Suprapubic skin (tissue), 4 donors: Measurements from ENCODE around the gene TRIM41. TPM values are rescaled to one million over a fixed set of nuclear protein-coding genes. Genes with fewer than 3 reads are reported as not detected.
"Not testable (repeated sequence)": the region's sequence is repeated elsewhere in the genome, so short reads cannot be mapped to it uniquely, and the experiment has no call there.

Source experiments
- DNase-seq, 2 donors: peaks; one replicate each; pipeline ENCODE4 v3.0.0-alpha.2; 2019; ENCODE audit warnings: low spot score in 2 of 2
- H3K27ac ChIP-seq: fragments of 200-600 bp; sonication (generic); one replicate; pipeline ENCODE4 v1.5.1; 2019
- H3K27me3 ChIP-seq: fragments of 200-600 bp; sonication (generic); one replicate; pipeline ENCODE4 v1.5.1; 2019
- H3K36me3 ChIP-seq: fragments of 200-600 bp; sonication (generic); one replicate; pipeline ENCODE4 v1.5.1; 2019
- H3K4me1 ChIP-seq: fragments of 200-600 bp; sonication (generic); one replicate; pipeline ENCODE4 v1.5.1; 2019
- H3K4me3 ChIP-seq: fragments of 200-600 bp; sonication (generic); one replicate; pipeline ENCODE4 v1.5.1; 2019; ENCODE audit warnings: mild to moderate bottlenecking
- H3K9me3 ChIP-seq: fragments of 200-600 bp; sonication (generic); one replicate; pipeline ENCODE4 v1.5.1; 2019
- EP300 ChIP-seq: sonication (generic); formaldehyde crosslinking; IDR thresholded peaks from one replicate; pipeline ENCODE4 v1.6.1; 2017; ENCODE audit warnings: antibody characterized with exemption
- POLR2A ChIP-seq, 2 donors: fragments of 450-650 bp; IDR thresholded peaks; one replicate each; pipeline ENCODE4 v1.6.1; 2017; ENCODE audit warnings: antibody characterized with exemption in 2 of 2, mild to moderate bottlenecking in 2 of 2, moderate library complexity in 2 of 2
- POLR2AphosphoS5 ChIP-seq, 3 donors: sonication (generic); formaldehyde crosslinking; IDR thresholded peaks; one replicate each; pipeline ENCODE4 v1.6.1; 2017; ENCODE audit warnings: antibody characterized with exemption in 3 of 3
- WGBS: methylation state at CpG from one replicate; pipeline ENCODE4 v1.1.5; 2018; 5-methylcytosine and 5-hydroxymethylcytosine counted together
- total RNA-seq, 4 donors: library from RNA; depleted of rRNA; stranded (reverse); fragments of >200 nt; gene quantifications; one replicate each; pipeline ENCODE4 v1.1.0, GENCODE V29; 2016
- TF ChIP-seq, protein P1 (sequence below), 2 donors: fragments of 200-600 bp in 1 of 2; fragments of 450-650 bp in 1 of 2; sonication (generic) in 1 of 2; IDR thresholded peaks; one replicate each; pipeline ENCODE4 v1.5.1; 2016 to 2019; ENCODE audit warnings: antibody characterized with exemption in 2 of 2, mild to moderate bottlenecking in 1 of 2, moderate library complexity in 1 of 2

TRIM41 gene
- total RNA-seq, 4 donors from 2014 or later, result 13.3 to 23.3 (median 16.2) TPM

DNA sequence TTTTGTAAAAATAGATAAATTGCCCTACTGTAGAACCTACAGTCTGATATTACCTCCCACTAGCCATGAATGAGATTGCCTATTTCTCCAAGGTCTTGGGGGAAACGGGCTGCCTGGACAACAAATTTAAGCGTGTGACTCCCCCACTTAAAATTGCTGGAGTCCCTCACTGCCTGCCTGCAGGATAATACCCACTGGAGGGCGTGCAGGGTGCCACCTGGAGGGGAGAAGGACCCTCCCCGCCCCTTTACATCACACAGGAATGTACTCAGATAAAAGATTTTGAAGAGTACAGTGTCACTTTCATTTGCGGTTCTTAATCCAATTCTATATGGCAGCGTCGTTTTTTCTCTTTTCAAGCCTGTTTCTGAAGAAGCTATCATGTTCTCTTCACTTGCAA, 11.9 kb upstream of the TRIM41 start:
- no peak overlapping the region for H3K4me3 ChIP-seq
- TF ChIP-seq, protein P1, sequence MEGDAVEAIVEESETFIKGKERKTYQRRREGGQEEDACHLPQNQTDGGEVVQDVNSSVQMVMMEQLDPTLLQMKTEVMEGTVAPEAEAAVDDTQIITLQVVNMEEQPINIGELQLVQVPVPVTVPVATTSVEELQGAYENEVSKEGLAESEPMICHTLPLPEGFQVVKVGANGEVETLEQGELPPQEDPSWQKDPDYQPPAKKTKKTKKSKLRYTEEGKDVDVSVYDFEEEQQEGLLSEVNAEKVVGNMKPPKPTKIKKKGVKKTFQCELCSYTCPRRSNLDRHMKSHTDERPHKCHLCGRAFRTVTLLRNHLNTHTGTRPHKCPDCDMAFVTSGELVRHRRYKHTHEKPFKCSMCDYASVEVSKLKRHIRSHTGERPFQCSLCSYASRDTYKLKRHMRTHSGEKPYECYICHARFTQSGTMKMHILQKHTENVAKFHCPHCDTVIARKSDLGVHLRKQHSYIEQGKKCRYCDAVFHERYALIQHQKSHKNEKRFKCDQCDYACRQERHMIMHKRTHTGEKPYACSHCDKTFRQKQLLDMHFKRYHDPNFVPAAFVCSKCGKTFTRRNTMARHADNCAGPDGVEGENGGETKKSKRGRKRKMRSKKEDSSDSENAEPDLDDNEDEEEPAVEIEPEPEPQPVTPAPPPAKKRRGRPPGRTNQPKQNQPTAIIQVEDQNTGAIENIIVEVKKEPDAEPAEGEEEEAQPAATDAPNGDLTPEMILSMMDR (IDR thresholded peaks at IDR 0.05), result no peak
- TF ChIP-seq POLR2AphosphoS5 (IDR thresholded peaks at IDR 0.05), result no peak
- TF ChIP-seq EP300, result no peak
- TF ChIP-seq POLR2A (IDR thresholded peaks at IDR 0.05), result no peak
- no peak overlapping the region for H3K27ac ChIP-seq
- no peaks in the 10 kb centered on the region for H3K27me3 ChIP-seq
- no peaks in the 10 kb centered on the region for H3K36me3 ChIP-seq
- 67% methylated on average over 7 of the region's 7 CpGs for WGBS
- no peak for DNase-seq
- peaks cover 21% of the 10 kb centered on the region for H3K4me1 ChIP-seq
- H3K9me3 ChIP-seq, result no peaks in the 10 kb centered on the region

DNA sequence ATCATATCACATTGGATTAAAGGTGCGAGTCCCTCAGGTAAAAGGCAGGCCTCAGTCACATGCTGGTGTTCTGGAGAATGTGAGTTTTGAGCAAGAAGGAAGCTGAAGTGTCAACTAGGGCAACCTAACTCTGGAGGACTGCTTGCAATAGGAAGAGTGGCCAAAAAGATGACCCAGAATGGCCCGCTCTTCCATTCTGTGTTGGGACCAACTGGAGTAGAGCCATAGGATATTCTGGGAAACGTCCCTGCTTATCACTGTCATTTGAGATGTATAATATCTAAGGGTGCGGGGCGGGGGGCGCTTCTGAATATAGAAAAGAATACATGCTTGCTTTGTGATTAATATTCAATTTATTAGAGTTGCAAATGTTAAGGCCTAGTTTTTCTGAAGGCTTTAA, 11.0 kb upstream of the TRIM41 start:
- Histone ChIP-seq H3K27ac (no peak overlapping the region), H3K4me1 (peaks cover 22% of the 10 kb centered on the region), H3K36me3 (no peaks in the 10 kb centered on the region), H3K4me3 (no peak overlapping the region), H3K27me3 (no peaks in the 10 kb centered on the region), H3K9me3 (no peaks in the 10 kb centered on the region)
- no peak for DNase-seq
- 97% methylated on average over 6 of the region's 6 CpGs for WGBS
- TF ChIP-seq EP300 (no peak), POLR2A (IDR thresholded peaks at IDR 0.05) (no peak), POLR2AphosphoS5 (IDR thresholded peaks at IDR 0.05) (no peak)
- TF ChIP-seq, protein P1 (IDR thresholded peaks at IDR 0.05), result no peak

DNA sequence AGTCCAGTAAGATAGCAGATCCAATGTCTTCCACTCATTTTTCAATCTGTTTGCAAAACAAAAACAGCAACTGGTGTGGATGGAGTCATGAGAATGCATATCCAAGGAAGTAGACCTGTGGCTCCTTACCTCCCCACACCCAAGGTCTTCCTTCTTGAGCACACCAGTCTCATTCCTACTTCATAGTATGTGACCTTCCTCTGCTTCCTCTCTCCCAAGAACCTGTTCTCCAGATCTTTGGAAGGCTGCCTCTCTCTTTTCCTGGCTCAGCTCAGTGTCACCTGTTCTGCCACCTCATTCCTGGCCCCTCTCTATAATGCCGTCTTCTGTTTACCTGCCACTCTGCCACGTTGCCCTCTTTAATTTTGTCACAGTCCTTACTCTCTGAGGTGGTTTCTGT, 10.1 kb upstream of the TRIM41 start:
- Histone ChIP-seq H3K9me3 (no peaks in the 10 kb centered on the region), H3K27ac (no peak overlapping the region), H3K27me3 (no peaks in the 10 kb centered on the region), H3K36me3 (no peaks in the 10 kb centered on the region), H3K4me3 (no peak overlapping the region), H3K4me1 (peaks cover 22% of the 10 kb centered on the region)
- TF ChIP-seq POLR2AphosphoS5 (IDR thresholded peaks at IDR 0.05) (no peak), EP300 (no peak), POLR2A (IDR thresholded peaks at IDR 0.05) (no peak)
- TF ChIP-seq, protein P1 (IDR thresholded peaks at IDR 0.05), result no peak
- 68% methylated on average over 2 of the region's 2 CpGs for WGBS
- DNase-seq, result no peak

DNA sequence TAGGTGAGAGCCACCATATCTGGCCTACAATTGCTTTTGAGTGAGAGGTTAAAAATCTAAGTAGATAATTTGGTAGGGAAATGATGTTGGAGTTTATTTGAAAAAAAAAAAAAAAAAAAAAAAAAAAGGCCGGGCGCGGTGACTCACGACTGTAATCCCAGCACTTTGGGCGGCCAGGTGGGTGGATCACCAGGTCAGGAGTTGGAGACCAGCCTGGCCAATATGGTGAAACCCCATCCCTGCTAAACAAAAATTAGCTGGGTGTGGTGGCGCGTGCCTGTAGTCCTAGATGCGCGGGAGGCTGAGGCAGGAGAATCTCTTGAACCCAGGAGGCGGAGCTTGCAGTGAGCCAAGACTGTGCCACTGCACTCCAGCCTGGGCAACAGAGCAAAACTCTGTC, 8.8 kb upstream of the TRIM41 start:
- not testable (repeated sequence) for H3K36me3 ChIP-seq, DNase-seq
- WGBS, result 88% methylated on average over 10 of the region's 10 CpGs

DNA sequence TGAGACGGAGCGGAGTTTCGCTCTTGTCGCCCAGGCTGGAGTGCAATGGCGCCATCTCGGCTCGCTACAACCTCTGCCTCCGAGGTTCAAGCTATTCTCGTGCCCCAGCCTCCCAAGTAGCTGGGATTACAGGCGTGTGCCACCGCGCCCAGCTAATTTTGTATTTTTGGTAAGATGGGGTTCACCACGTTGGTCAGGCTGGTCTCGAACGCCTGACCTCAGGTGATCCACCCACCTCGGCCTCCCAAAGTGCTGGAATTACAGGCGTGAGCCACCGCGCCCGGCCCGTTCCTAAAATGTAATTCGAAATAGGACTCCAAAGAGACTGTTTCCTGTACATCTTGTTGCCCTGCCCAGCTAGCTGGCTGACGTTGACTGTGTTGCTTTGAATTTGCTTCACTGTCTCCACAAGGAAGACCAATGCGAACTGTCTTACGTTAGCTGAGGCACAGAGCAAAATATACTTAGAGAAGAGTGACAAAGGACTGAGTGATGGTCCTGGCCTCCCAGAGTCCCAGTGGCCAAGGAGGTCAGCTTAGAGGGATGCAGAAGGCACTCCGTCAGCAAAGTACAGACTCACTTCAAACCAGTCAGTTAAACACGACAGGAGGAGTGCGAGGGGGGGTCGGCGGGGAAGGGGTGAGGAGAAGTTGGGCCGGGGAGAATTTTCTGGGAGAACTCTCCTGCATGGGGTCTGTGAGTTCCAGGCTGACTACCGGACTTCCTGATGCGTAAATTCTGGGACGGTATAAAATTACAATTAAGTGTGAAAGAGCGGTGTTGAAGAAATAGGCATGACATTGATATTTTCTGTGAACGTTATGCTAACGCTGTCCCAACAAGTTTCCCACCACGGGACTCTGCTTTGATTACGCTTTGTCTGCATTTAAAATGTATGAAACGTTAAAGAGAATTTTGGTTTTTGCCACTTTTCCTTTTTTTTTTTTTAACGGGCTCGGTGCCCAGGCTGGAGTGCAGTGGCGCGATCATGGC, 6.8 kb upstream of the TRIM41 start:
- H3K27ac ChIP-seq, result no peak overlapping the region
- peak overlapping the region; percentile 46 for H3K4me3 ChIP-seq
- no peak for DNase-seq
- TF ChIP-seq, protein P1 (IDR thresholded peaks at IDR 0.05), result no peak
- TF ChIP-seq EP300, result no peak
- TF ChIP-seq POLR2AphosphoS5 (IDR thresholded peaks at IDR 0.05), result no peak
- TF ChIP-seq POLR2A (IDR thresholded peaks at IDR 0.05), result no peak
- no peaks in the 10 kb centered on the region for H3K9me3 ChIP-seq
- peaks cover 29% of the 10 kb centered on the region for H3K4me1 ChIP-seq
- H3K36me3 ChIP-seq, result no peaks in the 10 kb centered on the region
- no peaks in the 10 kb centered on the region for H3K27me3 ChIP-seq
- 26% methylated on average over 44 of the region's 44 CpGs for whole genome bisulfite sequencing

More for the DNA sequence above, 8.8 kb upstream of the TRIM41 start:
- not testable (repeated sequence) for H3K4me3 ChIP-seq, H3K9me3 ChIP-seq, H3K27me3 ChIP-seq, H3K27ac ChIP-seq
- H3K4me1 ChIP-seq, result peaks cover 29% of the 10 kb centered on the region
